Neural progenitor cell (in vitro differentiated cells): ENCODE results near the gene XPO4.

Experiments
- EZH2 ChIP-seq: fragments of 200-600 bp; sonication (generic); IDR thresholded peaks from 2 replicates; pipeline ENCODE4 v1.6.1; 2017; ENCODE audit warnings: antibody characterized with exemption, mild to moderate bottlenecking, moderate library complexity
- TF ChIP-seq, protein P1 (sequence below): fragments of 200-600 bp; sonication (generic); IDR thresholded peaks from 2 replicates; pipeline ENCODE4 v1.5.1; 2017; ENCODE audit warnings: antibody characterized with exemption, mild to moderate bottlenecking

GRCh38 chr13:20738616-20739015 lies 163.9 kb downstream of the XPO4 start:
- TF ChIP-seq, protein P1, sequence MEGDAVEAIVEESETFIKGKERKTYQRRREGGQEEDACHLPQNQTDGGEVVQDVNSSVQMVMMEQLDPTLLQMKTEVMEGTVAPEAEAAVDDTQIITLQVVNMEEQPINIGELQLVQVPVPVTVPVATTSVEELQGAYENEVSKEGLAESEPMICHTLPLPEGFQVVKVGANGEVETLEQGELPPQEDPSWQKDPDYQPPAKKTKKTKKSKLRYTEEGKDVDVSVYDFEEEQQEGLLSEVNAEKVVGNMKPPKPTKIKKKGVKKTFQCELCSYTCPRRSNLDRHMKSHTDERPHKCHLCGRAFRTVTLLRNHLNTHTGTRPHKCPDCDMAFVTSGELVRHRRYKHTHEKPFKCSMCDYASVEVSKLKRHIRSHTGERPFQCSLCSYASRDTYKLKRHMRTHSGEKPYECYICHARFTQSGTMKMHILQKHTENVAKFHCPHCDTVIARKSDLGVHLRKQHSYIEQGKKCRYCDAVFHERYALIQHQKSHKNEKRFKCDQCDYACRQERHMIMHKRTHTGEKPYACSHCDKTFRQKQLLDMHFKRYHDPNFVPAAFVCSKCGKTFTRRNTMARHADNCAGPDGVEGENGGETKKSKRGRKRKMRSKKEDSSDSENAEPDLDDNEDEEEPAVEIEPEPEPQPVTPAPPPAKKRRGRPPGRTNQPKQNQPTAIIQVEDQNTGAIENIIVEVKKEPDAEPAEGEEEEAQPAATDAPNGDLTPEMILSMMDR = no peak
- TF ChIP-seq EZH2 = no peak
